Thyroid gland (tissue), 4 donors: Measurements from ENCODE around the gene KRTAP12-1.

Experiments used
- POLR2A ChIP-seq, 2 donors: fragments of 450-650 bp; IDR thresholded peaks; one replicate each; pipeline ENCODE4 v1.6.1; 2017; ENCODE audit warnings: antibody characterized with exemption in 2 of 2, mild to moderate bottlenecking in 2 of 2, moderate library complexity in 1 of 2
- TF ChIP-seq, protein P1 (sequence below), 6 experiments: fragments of 200-600 bp in 3 of 6; fragments of 450-650 bp in 3 of 6; sonication (generic) in 3 of 6; IDR thresholded peaks; one replicate each; pipeline ENCODE4 v1.5.1; 2016 to 2019; ENCODE audit warnings: antibody characterized with exemption in 6 of 6, mild to moderate bottlenecking in 2 of 6, inconsistent platforms in 1 of 6, moderate library complexity in 1 of 6

DNA sequence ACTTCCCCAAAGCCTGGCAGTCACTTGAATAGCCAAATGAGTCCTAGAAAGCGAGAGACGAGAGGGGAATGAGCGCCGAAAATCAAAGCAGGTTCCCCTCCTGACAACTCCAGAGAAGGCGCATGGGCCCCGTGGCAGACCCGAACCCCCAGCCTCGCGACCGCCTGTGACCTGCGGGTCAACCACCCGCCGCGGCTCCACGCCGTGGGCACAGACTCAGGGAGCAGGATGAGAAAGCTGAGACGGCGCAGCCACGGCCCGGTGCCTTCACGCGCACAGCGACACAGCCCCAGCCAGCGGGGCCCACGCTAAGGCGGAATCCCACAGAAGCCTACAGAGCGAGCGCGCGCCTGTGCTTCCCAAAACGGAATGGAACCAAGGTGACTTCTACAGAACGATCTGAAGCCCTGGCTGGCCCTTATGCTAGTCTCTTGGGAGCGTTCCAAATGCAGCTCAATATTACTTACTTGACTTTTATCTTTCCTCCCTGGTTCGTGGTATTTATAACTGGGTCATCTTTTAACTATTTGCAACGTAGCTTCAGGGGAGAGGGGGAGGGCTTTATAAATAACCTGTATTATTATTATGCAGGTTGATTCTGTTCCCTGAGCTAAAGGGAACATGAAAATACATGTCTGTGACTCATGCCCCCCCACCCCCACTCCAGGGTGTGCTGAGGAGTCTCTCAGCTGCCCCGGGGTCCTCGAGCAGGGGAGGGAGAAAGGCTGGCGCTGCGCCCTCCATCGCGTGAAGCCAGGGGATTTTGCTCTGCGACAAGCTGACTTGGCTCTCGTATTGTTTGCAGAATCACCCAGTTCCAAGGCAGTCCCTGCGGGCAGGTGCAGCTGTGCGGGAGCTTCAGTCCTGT lies 27.7 kb upstream of the KRTAP12-1 start:
- TF ChIP-seq POLR2A (IDR thresholded peaks at IDR 0.05), result no peak
- TF ChIP-seq, protein P1, sequence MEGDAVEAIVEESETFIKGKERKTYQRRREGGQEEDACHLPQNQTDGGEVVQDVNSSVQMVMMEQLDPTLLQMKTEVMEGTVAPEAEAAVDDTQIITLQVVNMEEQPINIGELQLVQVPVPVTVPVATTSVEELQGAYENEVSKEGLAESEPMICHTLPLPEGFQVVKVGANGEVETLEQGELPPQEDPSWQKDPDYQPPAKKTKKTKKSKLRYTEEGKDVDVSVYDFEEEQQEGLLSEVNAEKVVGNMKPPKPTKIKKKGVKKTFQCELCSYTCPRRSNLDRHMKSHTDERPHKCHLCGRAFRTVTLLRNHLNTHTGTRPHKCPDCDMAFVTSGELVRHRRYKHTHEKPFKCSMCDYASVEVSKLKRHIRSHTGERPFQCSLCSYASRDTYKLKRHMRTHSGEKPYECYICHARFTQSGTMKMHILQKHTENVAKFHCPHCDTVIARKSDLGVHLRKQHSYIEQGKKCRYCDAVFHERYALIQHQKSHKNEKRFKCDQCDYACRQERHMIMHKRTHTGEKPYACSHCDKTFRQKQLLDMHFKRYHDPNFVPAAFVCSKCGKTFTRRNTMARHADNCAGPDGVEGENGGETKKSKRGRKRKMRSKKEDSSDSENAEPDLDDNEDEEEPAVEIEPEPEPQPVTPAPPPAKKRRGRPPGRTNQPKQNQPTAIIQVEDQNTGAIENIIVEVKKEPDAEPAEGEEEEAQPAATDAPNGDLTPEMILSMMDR (IDR thresholded peaks at IDR 0.05), result no peak
